PC-9 (cell line): ENCODE results near the gene PMM2.

Source experiments
- EZH2 ChIP-seq: fragments of 200-600 bp; sonication (generic); IDR thresholded peaks from 2 replicates; pipeline ENCODE4 v1.8.0; 2017; ENCODE audit warnings: antibody characterized with exemption, low read depth
- TF ChIP-seq, protein P1 (sequence below): fragments of 200-600 bp; sonication (generic); conservative IDR thresholded peaks from 2 replicates; pipeline ENCODE4 v1.6.1; 2017; ENCODE audit warnings: mixed run types, antibody characterized with exemption, mild to moderate bottlenecking, moderate library complexity

GRCh38 chr16:8889893-8890548 lies 92.4 kb downstream of the PMM2 start:
- TF ChIP-seq, protein P1, sequence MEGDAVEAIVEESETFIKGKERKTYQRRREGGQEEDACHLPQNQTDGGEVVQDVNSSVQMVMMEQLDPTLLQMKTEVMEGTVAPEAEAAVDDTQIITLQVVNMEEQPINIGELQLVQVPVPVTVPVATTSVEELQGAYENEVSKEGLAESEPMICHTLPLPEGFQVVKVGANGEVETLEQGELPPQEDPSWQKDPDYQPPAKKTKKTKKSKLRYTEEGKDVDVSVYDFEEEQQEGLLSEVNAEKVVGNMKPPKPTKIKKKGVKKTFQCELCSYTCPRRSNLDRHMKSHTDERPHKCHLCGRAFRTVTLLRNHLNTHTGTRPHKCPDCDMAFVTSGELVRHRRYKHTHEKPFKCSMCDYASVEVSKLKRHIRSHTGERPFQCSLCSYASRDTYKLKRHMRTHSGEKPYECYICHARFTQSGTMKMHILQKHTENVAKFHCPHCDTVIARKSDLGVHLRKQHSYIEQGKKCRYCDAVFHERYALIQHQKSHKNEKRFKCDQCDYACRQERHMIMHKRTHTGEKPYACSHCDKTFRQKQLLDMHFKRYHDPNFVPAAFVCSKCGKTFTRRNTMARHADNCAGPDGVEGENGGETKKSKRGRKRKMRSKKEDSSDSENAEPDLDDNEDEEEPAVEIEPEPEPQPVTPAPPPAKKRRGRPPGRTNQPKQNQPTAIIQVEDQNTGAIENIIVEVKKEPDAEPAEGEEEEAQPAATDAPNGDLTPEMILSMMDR: no peak
- no peak for TF ChIP-seq EZH2
